Measurements from ENCODE around the gene SYCE3. TPM values are rescaled to one million over a fixed set of nuclear protein-coding genes. Genes with fewer than 3 reads are reported as not detected.

The SYCE3 gene
- total RNA-seq, 1 donor from 2014 or later: 0.71 TPM

DNA sequence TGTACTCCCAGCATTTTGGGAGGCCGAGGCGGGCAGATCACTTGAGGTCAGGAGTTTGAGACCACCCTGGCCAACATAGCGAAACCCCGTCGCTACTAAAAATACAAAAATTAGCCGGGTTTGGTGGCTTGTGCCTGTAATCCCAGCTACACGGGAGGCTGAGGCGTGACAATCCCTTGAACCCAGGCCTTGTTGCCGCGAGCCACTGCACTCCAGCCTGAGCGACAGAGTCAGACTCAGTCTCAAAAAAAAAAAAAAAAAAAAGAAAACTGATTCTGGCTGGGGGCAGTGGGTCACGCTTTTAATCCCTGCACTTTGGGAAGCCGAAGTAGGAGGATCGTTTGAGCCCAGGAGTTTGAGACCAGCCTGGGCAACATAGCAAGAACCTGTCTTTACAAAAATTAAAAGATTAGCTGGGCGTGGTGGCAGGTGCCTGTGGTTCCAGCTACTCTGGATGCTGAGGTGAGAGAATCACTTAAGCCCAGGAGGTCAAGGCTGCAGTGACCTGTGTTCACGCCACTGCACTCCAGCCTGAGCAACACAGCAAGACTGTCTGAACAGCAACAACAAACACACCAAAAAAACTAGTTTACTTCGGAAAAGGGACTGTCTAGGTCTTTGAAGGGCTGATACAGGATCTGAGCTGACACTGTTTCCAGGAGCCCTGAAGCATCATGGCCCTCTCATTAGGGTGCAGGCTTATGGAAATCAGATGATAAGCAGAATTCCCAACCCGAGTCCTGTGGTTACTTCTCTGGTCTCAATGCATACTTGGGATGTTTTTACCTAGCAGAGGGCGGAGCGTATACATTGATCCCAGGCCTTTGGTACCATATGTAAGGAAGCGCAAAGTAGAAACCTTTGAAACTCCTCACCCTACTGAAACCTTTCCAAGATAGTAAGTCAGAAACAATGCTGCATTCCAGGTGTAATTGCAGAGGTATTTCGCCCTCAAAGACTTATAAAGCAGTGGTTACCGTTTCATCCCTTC, 21.7 kb upstream of the SYCE3 start:
- TF ChIP-seq, protein P1, sequence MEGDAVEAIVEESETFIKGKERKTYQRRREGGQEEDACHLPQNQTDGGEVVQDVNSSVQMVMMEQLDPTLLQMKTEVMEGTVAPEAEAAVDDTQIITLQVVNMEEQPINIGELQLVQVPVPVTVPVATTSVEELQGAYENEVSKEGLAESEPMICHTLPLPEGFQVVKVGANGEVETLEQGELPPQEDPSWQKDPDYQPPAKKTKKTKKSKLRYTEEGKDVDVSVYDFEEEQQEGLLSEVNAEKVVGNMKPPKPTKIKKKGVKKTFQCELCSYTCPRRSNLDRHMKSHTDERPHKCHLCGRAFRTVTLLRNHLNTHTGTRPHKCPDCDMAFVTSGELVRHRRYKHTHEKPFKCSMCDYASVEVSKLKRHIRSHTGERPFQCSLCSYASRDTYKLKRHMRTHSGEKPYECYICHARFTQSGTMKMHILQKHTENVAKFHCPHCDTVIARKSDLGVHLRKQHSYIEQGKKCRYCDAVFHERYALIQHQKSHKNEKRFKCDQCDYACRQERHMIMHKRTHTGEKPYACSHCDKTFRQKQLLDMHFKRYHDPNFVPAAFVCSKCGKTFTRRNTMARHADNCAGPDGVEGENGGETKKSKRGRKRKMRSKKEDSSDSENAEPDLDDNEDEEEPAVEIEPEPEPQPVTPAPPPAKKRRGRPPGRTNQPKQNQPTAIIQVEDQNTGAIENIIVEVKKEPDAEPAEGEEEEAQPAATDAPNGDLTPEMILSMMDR (IDR thresholded peaks at IDR 0.05; ENCODE audit: insufficient read depth, low read length, poor library complexity, severe bottlenecking): no peak
- no peak overlapping the region for H3K4me3 ChIP-seq (ENCODE audit: low read depth, low read length)
- no peaks in the 10 kb centered on the region for H3K36me3 ChIP-seq (ENCODE audit: control insufficient read depth, insufficient read depth, low read length)
- DNase-seq (ENCODE audit: low read depth): no peak
- peaks cover under 1% of the 10 kb centered on the region for H3K27me3 ChIP-seq (ENCODE audit: control insufficient read depth, insufficient read depth, low read length)

DNA sequence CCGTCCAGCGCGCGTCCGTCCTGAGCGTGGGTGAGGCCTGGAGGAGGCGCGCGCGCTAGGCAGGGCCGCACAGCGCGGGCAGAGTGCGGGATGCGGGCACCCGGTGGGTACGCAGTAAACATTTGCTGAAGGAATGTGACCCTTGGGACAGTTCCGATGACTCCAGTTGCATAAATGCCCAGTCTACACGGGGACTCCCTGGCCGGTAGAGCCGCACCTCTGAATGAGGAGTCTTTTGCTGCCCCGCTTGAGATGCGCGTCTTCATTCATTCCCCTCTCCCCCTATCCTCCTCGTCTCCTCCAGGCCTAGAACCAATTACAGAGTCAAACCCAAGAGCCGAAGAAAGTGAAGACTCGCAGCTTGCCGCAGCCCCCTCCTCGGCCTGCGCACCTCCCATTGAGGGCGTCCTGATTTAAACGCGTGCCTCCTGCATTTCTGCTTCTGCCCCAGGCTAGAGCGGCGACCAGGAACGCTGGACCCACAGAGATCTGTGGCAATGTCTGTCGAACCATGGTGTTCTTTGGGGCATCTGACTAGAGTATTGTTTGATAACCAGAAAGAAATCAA, 20.7 kb upstream of the SYCE3 start:
- peaks cover 6% of the 10 kb centered on the region for H3K27me3 ChIP-seq (ENCODE audit: control insufficient read depth, insufficient read depth, low read length)
- H3K4me3 ChIP-seq (ENCODE audit: low read depth, low read length): peak overlapping the region; percentile 83
- DNase-seq (ENCODE audit: low read depth): no peak
- H3K36me3 ChIP-seq (ENCODE audit: control insufficient read depth, insufficient read depth, low read length): no peaks in the 10 kb centered on the region
- TF ChIP-seq, protein P1 (IDR thresholded peaks at IDR 0.05; ENCODE audit: insufficient read depth, low read length, poor library complexity, severe bottlenecking): no peak

DNA sequence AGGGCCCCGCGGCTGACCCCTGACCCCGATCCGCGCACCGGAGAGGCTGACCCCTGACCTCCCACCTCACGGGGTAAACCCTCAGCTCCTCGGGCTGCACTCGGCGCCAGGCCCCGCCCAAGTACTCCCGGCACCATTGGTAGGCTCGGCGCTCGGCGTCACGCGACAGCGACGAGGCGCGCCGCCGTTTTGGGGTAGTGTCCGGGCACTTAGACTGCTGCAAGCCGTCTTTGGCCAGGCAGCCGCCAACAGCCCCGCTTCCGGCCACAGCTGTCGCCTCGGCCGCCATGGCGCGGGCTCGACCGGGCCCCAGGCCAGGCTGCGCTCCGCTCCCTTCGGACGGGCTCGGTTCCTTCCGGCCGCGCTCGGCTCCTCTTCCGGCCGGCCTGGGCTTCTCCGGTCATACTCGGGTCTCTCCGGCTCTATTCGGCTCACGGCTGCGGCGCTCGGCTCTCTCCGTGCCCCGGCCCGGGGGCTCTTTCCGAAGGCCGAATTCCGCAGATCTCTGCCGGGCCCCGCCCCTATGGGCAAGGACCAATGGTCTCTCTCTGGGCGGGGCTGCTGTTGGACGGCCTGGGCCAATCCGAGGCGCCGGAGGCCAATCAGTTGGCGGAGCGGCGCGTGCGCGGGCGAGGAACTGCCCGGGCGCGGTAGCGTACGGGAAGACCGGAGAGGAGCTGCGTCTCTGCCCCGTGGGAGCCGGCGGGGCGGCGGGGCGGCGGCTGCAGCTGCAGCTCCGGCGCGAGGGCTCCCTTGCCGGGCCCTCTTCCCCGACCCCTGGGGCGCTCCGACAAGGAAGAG, 20.0 kb upstream of the SYCE3 start, which contains the start of gene CHKB:
Gene CHKB (minus strand): TSS at position 357 of the 801 bp plus-strand sequence. CDS start 68 bp downstream, at position 289.
- TF ChIP-seq, protein P1 (IDR thresholded peaks at IDR 0.05; ENCODE audit: insufficient read depth, low read length, poor library complexity, severe bottlenecking): no peak
- Histone ChIP-seq H3K27me3 (ENCODE audit: control insufficient read depth, insufficient read depth, low read length) (peaks cover 12% of the 10 kb centered on the region), H3K4me3 (ENCODE audit: low read depth, low read length) (peak within 1 kb of the TSS; percentile 83), H3K36me3 (ENCODE audit: control insufficient read depth, insufficient read depth, low read length) (no peaks in the 10 kb centered on the region)
- DNase-seq (ENCODE audit: low read depth): peak; percentile 85

DNA sequence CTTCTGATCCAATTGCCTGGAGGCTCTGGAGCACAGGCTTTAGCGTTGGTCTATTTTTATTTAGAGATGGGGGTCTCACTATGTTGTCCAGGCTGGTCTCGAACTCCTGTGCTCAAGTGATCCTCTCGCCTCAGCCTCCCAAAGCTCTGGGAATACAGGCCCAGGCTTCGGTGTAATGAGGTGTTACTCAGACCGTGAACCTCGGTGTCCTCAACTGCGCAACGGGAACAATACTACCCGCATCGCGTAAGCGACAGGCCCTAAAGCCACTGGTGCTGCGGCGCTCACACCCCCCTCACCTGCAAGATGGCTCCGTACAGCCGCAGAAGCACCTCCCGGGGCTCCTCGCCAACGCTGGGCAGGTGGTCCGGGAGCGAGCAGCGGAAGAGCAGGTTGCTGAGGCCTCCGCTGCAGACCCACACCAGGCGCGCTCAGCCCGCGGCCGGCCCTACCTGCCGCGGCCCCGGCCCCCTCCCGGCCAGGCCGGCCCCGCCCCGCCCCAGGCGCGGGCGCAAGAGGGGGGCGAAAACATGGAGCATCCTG, 19.3 kb upstream of the SYCE3 start:
- TF ChIP-seq, protein P1 (IDR thresholded peaks at IDR 0.05; ENCODE audit: insufficient read depth, low read length, poor library complexity, severe bottlenecking): no peak
- Histone ChIP-seq H3K4me3 (ENCODE audit: low read depth, low read length) (peak overlapping the region; percentile 73), H3K27me3 (ENCODE audit: control insufficient read depth, insufficient read depth, low read length) (peaks cover 18% of the 10 kb centered on the region), H3K36me3 (ENCODE audit: control insufficient read depth, insufficient read depth, low read length) (no peaks in the 10 kb centered on the region)
- DNase-seq (ENCODE audit: low read depth): no peak

DNA sequence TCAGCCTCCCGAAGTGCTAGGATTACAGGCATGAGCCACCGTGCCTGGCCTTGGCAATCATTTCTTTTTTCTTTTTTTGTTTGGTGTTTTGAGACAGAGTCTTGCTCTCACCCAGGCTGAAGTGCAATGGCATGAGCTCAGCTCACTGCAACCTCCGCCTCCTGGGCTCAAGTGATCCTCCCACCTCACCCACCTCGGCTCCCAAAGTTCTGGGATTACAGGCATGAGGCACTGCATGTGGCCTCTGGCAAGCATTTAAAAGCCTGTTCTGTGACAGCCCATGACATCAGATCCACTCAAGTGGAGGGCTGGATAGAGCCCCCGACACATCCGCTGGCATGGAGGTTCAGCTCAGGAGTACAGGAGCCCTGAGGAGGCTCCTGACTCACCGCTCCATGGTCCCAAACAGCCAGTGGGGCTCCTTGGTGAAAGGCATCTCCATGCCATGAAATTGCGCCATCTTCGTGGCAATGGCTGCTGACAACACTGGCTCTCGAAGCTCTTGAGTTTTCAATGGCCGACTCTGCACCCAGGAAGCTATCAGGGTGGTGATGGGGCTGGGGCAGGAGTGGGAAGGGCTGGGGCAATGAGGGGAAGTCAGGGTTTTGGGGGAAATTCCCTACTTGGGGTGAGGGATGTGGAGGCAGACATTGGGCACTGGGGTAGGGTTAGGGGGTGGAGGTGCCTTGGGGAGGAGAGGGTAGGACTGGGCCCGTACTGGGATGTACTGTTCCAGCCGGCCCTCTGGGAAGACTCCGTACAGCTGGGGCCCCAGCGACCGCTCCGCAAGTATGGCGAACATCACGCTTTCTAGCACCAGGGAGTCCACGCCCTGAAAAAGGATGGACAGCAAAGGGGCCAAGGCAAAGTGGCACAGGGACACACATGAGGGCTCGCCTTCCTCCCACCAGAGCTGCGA, 18.6 kb upstream of the SYCE3 start:
- Histone ChIP-seq H3K36me3 (ENCODE audit: control insufficient read depth, insufficient read depth, low read length) (no peaks in the 10 kb centered on the region), H3K4me3 (ENCODE audit: low read depth, low read length) (peak overlapping the region; percentile 73), H3K27me3 (ENCODE audit: control insufficient read depth, insufficient read depth, low read length) (peaks cover 19% of the 10 kb centered on the region)
- no peak for DNase-seq (ENCODE audit: low read depth)
- TF ChIP-seq, protein P1 (IDR thresholded peaks at IDR 0.05; ENCODE audit: insufficient read depth, low read length, poor library complexity, severe bottlenecking): no peak
